ENCODE data around the gene ARSA. TPM values are rescaled to one million over a fixed set of nuclear protein-coding genes. Genes with fewer than 3 reads are reported as not detected.

ARSA gene
- total RNA-seq, 1 experiment from 2014 or later = 43.8 TPM

DNA sequence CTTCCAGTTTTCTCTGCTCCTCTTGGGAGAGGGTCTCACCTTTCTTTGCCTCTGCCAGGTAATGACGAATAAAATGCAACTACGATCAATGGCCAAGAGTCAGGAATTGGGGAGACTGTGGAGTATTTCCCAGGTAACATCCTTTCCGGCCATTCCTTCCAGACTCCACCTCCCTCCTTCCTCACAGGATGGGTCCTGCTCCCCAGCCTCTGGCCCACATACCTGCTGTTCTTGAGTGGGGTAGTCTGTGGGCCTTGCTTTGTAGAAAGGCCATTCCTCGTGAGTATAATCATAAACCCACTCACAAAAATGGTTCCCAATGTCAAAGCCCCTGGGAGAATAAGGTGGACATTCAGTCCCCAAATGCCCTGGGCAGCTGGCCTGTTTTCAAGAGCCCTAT is 48.2 kb downstream of the ARSA start:
- ATAC-seq (no peak), DNase-seq (ENCODE audit: low read depth, low spot score) (no peak)
- intact Hi-C loops (cut with micrococcal nuclease; ENCODE audit: unreplicated experiment) (no loop called here), in situ Hi-C loops (cut with HindIII; ENCODE audit: low pct_unique_long_range_greater_than_20kb, low sequenced_read_pairs) (no loop called here)
- Histone ChIP-seq H3K9me3 (ENCODE audit: control insufficient read depth, insufficient read depth, low read depth, low read length) (no peaks in the 10 kb centered on the region), H3K4me3 (ENCODE audit: low read depth in 2 of 2, low read length in 2 of 2) (no peak overlapping the region), H3K27me3 (ENCODE audit: control insufficient read depth, insufficient read depth, low read length) (no peaks in the 10 kb centered on the region), H3K4me1 (ENCODE audit: control insufficient read depth, insufficient read depth, low read length) (0 out of 2 replicates have a peak, but pooled peaks cover 2% of the 10 kb centered on the region), H3K27ac (ENCODE audit: low read length) (no peak overlapping the region), H3K36me3 (ENCODE audit: control insufficient read depth, insufficient read depth, low read length) (no peaks in the 10 kb centered on the region)
- no TSS peak for BruUV-seq (replicated peaks)
- CTCF ChIA-PET = no interaction called here
- TF ChIP-seq, protein P1, sequence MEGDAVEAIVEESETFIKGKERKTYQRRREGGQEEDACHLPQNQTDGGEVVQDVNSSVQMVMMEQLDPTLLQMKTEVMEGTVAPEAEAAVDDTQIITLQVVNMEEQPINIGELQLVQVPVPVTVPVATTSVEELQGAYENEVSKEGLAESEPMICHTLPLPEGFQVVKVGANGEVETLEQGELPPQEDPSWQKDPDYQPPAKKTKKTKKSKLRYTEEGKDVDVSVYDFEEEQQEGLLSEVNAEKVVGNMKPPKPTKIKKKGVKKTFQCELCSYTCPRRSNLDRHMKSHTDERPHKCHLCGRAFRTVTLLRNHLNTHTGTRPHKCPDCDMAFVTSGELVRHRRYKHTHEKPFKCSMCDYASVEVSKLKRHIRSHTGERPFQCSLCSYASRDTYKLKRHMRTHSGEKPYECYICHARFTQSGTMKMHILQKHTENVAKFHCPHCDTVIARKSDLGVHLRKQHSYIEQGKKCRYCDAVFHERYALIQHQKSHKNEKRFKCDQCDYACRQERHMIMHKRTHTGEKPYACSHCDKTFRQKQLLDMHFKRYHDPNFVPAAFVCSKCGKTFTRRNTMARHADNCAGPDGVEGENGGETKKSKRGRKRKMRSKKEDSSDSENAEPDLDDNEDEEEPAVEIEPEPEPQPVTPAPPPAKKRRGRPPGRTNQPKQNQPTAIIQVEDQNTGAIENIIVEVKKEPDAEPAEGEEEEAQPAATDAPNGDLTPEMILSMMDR (IDR thresholded peaks at IDR 0.05) = no peak
- TF ChIP-seq TCF7L2 (IDR thresholded peaks at IDR 0.05; ENCODE audit: low read depth, low read length) (no peak), SIN3A (IDR thresholded peaks at IDR 0.05; ENCODE audit: borderline replicate concordance, insufficient read depth, low read depth, low read length) (no peak), POLR2AphosphoS5 (IDR thresholded peaks at IDR 0.05; ENCODE audit: low read depth, low read length) (no peak)
- TF ChIP-seq, protein P2, sequence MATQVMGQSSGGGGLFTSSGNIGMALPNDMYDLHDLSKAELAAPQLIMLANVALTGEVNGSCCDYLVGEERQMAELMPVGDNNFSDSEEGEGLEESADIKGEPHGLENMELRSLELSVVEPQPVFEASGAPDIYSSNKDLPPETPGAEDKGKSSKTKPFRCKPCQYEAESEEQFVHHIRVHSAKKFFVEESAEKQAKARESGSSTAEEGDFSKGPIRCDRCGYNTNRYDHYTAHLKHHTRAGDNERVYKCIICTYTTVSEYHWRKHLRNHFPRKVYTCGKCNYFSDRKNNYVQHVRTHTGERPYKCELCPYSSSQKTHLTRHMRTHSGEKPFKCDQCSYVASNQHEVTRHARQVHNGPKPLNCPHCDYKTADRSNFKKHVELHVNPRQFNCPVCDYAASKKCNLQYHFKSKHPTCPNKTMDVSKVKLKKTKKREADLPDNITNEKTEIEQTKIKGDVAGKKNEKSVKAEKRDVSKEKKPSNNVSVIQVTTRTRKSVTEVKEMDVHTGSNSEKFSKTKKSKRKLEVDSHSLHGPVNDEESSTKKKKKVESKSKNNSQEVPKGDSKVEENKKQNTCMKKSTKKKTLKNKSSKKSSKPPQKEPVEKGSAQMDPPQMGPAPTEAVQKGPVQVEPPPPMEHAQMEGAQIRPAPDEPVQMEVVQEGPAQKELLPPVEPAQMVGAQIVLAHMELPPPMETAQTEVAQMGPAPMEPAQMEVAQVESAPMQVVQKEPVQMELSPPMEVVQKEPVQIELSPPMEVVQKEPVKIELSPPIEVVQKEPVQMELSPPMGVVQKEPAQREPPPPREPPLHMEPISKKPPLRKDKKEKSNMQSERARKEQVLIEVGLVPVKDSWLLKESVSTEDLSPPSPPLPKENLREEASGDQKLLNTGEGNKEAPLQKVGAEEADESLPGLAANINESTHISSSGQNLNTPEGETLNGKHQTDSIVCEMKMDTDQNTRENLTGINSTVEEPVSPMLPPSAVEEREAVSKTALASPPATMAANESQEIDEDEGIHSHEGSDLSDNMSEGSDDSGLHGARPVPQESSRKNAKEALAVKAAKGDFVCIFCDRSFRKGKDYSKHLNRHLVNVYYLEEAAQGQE (IDR thresholded peaks at IDR 0.05; ENCODE audit: insufficient read depth in 1 of 2, low read depth in 2 of 2, low read length in 1 of 2) = no peak
- POLR2A ChIA-PET = no interaction called here

DNA sequence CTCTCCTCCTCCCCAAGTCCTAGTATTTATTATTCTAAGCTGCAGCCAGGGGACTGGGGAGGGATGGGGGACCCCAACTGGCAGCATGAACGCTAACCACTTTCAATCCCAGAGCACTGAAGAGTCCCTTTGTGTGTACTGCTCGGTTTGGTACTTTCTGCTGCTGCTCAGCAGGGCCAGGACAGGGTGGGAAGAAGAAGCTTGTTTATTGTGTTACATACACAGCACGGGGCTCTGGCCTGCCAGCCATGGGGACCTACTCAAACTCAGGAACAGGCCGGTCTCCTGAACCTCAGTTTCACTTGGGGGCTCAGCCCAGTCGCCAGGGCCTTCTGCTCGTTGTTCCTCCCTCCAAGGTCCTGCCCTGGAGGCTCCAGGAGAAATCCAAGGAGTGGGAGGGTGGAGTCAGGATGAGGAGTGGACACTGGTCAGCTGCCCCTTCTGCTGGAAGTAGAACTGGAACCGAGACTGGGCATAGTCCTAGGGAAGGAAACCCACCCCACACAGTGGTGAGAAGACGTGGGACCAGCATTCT is 49.1 kb downstream of the ARSA start:
- TF ChIP-seq, protein P1 (IDR thresholded peaks at IDR 0.05) = no peak
- no peak for TF ChIP-seq POLR2AphosphoS5 (IDR thresholded peaks at IDR 0.05; ENCODE audit: low read depth, low read length)
- TF ChIP-seq, protein P2 (IDR thresholded peaks at IDR 0.05; ENCODE audit: insufficient read depth in 1 of 2, low read depth in 2 of 2, low read length in 1 of 2) = no peak
- no peak for TF ChIP-seq TCF7L2 (IDR thresholded peaks at IDR 0.05; ENCODE audit: low read depth, low read length)
- TF ChIP-seq SIN3A (IDR thresholded peaks at IDR 0.05; ENCODE audit: borderline replicate concordance, insufficient read depth, low read depth, low read length) = no peak
- H3K4me1 ChIP-seq (ENCODE audit: control insufficient read depth, insufficient read depth, low read length) = 0 out of 2 replicates have a peak, but pooled peaks cover 2% of the 10 kb centered on the region
- H3K27me3 ChIP-seq (ENCODE audit: control insufficient read depth, insufficient read depth, low read length) = no peaks in the 10 kb centered on the region
- intact Hi-C loops (cut with micrococcal nuclease; ENCODE audit: unreplicated experiment) (no loop called here), in situ Hi-C loops (cut with HindIII; ENCODE audit: low pct_unique_long_range_greater_than_20kb, low sequenced_read_pairs) (no loop called here)
- no peak overlapping the region for H3K27ac ChIP-seq (ENCODE audit: low read length)
- H3K4me3 ChIP-seq (ENCODE audit: low read depth in 2 of 2, low read length in 2 of 2) = no peak overlapping the region
- no peaks in the 10 kb centered on the region for H3K9me3 ChIP-seq (ENCODE audit: control insufficient read depth, insufficient read depth, low read depth, low read length)
- BruUV-seq (replicated peaks) = no TSS peak
- DNase-seq (ENCODE audit: low read depth, low spot score) (no peak), ATAC-seq (no peak)
- ChIA-PET POLR2A (no interaction called here), CTCF (no interaction called here)
- no peaks in the 10 kb centered on the region for H3K36me3 ChIP-seq (ENCODE audit: control insufficient read depth, insufficient read depth, low read length)
